NOMO-1 treated with dmso at 0.1 percent for 144 hours (cell line): ENCODE data around the gene CRB1.

Experiments used
- DNase-seq: peaks from one replicate; lab custom pipeline; 2025; ENCODE audit not compliant: unreplicated experiment; lab: John Stamatoyannopoulos, UW

The CRB1 gene

GRCh38 chr1:197342669-197343068 is 74.6 kb downstream of the CRB1 start:
- DNase-seq = no peak

- no peak for DNase-seq
These were observed 75.7 kb downstream of the CRB1 start for GRCh38 chr1:197343663-197344273.

DNA sequence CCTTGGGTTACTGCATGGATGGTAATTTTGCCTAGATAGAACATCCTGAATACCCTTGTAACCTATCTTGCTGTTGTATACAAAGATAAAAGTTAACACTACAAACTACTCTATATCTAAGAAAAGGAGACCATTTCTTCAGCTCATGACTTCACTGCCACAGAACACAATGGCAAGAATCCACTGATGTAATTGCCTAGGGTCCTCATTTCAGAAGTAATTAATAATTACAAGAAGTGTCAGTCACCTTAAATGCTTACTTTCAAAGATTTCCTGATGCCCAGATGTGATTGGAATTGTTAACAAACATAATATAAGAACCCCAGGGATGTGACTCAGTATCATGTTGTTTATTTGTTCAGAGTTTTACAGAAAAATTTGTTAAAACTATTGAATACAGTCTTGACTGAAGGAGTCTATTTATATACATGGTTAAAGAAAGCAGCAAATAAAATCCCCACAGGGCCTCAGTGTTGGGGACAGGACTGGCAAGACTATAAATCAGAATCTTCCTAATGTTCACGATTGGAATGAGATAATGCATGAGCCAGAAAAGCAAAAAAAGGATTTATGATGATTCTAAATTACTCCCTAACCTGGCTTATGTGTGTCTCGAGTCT is 83.9 kb downstream of the CRB1 start:
- no peak for DNase-seq

DNA sequence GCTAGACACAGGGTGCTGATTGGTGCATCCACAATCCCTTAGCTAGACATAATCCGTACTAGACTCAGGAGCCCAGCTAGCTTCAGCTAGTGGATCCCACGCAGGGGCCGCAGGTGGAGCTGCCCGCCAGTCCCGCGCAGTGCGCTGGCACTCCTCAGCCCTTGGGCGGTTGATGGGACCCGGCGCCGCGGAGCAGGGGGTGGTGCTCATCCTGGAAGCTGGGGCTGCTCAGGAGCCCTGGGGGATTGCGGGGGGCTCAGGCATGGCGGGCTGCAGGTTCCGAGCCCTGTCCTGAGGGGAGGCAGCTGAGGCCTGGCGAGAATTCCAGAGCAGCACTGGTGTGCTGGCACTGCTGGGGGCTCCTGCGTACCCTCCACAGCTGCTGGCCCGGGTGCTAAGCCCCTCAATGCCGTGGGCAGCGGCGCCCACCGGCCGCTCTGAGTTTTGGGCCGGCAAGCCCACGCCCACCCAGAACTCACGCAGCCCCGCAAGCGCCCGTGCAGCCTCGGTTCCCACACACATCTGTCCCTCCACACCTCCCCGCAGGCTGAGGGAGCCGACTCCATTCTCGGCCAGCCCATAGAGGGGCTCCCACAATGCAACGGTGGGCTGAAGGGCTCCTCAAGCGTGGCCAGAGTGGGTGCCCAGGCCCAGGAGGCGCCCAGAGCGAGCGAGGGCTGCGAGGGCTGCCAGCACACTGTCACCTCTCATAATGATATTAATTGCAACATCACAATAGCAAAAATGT is 87.4 kb downstream of the CRB1 start:
- no peak for DNase-seq

GRCh38 chr1:197356723-197357533 is 88.9 kb downstream of the CRB1 start:
- no peak for DNase-seq

DNA sequence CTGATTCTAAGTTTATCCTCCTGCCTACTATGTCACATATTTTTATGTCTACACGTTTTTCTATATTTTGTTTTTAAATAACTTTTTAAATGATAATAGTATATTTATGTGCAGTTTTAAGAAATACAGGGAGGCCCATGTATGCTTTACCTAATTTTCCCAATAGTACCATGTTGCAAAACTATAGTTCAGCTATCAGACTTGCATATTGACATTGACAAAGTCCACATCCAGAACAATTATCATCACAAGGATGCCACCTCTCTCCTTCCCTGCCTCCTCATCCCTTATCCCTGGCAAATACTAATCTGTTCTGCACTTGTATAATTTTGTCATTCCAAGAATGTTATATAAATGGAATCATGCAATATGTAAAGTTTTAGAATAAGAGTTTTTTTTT is 90.9 kb downstream of the CRB1 start:
- DNase-seq = no peak

- DNase-seq = no peak
These were observed 92.0 kb downstream of the CRB1 start for GRCh38 chr1:197360068-197360467.

DNA sequence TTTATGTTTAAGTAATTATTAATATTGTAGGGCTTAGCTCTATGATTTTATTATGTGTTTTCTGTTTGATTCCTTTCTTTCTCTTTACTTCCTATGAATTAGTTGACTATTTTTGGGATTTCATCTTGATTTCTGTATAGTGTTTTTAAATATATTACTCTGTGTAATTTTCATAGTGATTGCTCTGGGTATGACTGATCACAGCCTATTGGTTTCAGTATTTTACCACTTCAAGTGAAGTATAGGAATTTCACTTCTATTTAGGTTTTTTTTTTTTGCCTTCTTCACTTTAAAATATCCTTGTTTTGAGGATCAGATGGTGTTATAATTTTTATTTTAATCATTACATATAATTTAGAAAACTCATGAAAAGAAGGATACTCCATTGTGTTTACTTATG is 94.8 kb downstream of the CRB1 start:
- no peak for DNase-seq

GRCh38 chr1:197363855-197364254 is 95.8 kb downstream of the CRB1 start:
- no peak for DNase-seq

- DNase-seq = no peak
These were observed 98.9 kb downstream of the CRB1 start for GRCh38 chr1:197366996-197367395.

DNA sequence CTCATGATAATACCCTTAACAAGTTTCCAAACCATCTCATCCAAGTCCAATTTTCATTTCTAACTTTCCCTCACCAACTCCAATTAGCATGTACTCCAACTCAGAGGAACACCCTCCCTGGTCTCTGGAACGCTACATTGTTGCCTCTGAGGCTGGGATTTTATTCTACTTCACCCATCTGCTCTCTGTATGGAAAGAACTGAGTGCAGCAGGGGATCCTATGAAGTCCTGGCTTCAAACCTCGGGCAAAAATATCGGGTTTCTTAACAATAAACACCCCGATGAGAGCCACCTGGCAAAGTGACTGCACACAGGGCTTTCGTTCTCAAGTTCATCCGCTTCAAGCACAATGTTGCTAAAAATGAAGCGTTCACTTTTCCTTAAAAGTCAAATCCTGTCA is 99.6 kb downstream of the CRB1 start:
- no peak for DNase-seq

GRCh38 chr1:197374428-197374827 is 106.4 kb downstream of the CRB1 start:
- no peak for DNase-seq

GRCh38 chr1:197384471-197384870 is 116.4 kb downstream of the CRB1 start:
- DNase-seq = no peak

DNA sequence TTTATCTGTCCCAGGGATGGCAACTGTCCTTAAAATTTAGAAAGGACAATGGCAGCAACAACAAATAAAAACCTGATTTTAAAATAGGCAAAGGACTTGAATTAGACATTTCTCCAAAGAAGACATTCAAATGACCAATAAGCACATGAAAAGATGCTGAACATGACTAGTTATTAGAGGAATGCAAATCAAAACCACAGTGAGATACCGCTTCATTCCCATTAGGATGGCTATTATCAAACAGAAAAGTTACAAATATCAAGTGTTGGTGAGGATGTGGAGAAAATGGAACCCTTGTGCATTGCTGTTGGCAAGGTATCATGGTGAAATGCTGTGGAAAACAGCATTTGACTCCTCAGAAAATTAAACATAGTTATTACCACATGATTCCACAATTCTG is 120.7 kb downstream of the CRB1 start:
- DNase-seq = no peak

DNA sequence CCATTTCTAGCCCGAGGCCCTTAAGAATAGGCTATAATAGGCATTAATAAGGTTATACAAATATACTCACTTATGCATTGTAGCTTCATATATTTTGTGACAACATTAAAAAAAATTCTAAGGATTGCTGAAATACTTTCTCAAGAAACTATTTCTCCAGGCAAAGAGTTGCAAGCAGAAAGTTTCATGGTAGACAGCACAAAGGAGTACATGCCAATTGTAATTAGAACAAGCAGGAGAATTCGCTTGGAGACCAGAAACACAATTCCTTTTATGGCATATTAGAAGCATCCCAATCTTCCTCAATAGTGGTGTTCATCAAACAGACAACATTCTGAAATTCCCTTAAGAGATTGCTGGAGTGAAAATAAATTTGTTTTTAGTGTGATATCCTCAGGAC is 122.8 kb downstream of the CRB1 start:
- no peak for DNase-seq

GRCh38 chr1:197391303-197392226 is 123.5 kb downstream of the CRB1 start:
- peak; percentile 13 for DNase-seq

- no peak for DNase-seq
These were observed 124.5 kb downstream of the CRB1 start for GRCh38 chr1:197392541-197392940.

GRCh38 chr1:197393105-197393504 is 125.1 kb downstream of the CRB1 start:
- DNase-seq = no peak

DNA sequence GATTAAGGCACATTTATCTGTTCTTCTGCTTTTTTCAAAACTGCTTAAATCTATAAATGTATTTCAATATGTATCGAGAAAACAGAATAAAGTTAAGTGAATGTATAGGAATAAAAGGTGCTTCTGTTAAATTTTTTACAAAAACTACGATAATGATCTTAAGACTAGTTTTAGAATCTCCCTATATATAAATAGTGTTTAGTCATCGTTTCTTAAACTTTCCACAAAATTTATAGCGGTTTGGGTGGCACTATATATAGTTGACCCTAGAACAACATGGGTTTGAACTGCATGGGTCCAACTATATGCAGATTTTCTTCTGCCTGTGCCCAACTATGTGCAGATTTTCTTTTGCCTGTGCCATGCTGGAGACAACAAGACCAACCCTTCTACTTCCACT is 125.7 kb downstream of the CRB1 start:
- no peak for DNase-seq

- DNase-seq = no peak
These were observed 127.0 kb downstream of the CRB1 start for GRCh38 chr1:197394831-197395608.
